ENCODE results near the gene MVP.

MVP gene

GRCh38 chr16:29804455-29805231, 15.6 kb upstream of the MVP start:
- peak; percentile 32 to 72 for DNase-seq

GRCh38 chr16:29805232-29806098, 14.8 kb upstream of the MVP start:
- DNase-seq: peak; percentile 99 to 100

GRCh38 chr16:29806099-29806579, 14.1 kb upstream of the MVP start, which contains the start of gene MAZ:
Gene MAZ, plus strand, starts transcription at chr16:29806529. Its CDS starts 173 bp downstream, at chr16:29806702.
- DNase-seq: no peak

GRCh38 chr16:29806641-29807425, 13.4 kb upstream of the MVP start:
- DNase-seq: peak; percentile 57 to 70

- DNase-seq: peak; percentile 83 to 91
Measured at GRCh38 chr16:29807426-29808218, 12.6 kb upstream of the MVP start.

- DNase-seq: no peak
Measured at GRCh38 chr16:29808219-29808900, 11.9 kb upstream of the MVP start.

GRCh38 chr16:29809031-29809747, 11.1 kb upstream of the MVP start:
- DNase-seq: no peak

- no peak for DNase-seq
Measured at GRCh38 chr16:29809850-29810698, 10.2 kb upstream of the MVP start.

GRCh38 chr16:29810699-29811169, 9.5 kb upstream of the MVP start:
- DNase-seq: peak in 1 of 2 experiments; percentile 49

- DNase-seq: peak; percentile 90 to 98
Measured at GRCh38 chr16:29811170-29811895, 8.9 kb upstream of the MVP start.

- DNase-seq: peak; percentile 88 to 93
Measured at GRCh38 chr16:29811896-29812665, 8.2 kb upstream of the MVP start, which contains the start of gene PRRT2. Gene PRRT2, plus strand, starts transcription at chr16:29812193. Its CDS starts 862 bp downstream, at chr16:29813055.

GRCh38 chr16:29812754-29813643, 7.3 kb upstream of the MVP start:
- no peak for DNase-seq

GRCh38 chr16:29813644-29814562, 6.4 kb upstream of the MVP start:
- no peak for DNase-seq

- no peak for DNase-seq
Measured at GRCh38 chr16:29814592-29814991, 5.7 kb upstream of the MVP start.

GRCh38 chr16:29815032-29815721, 5.1 kb upstream of the MVP start:
- DNase-seq: no peak
